Spleen (tissue), 7 donors: ENCODE results near the gene UQCR11.

ENCODE experiments used
- CTCF ChIP-seq, 11 experiments: fragments of 200-600 bp in 7 of 11; fragments of 450-650 bp in 4 of 11; sonication (generic) in 4 of 11; IDR thresholded peaks in 8 of 11; conservative IDR thresholded peaks in 3 of 11; 1 replicate in 7 of 11; 2 replicates in 4 of 11; pipeline versions ENCODE4 v1.4.0 to v1.8.0; 2016 to 2021; ENCODE audit warnings: antibody characterized with exemption in 11 of 11, inconsistent platforms in 4 of 11, mild to moderate bottlenecking in 1 of 11
- POLR2A ChIP-seq, 3 donors: fragments of 450-650 bp; IDR thresholded peaks; one replicate each; pipeline ENCODE4 v1.5.1; 2017; ENCODE audit warnings: antibody characterized with exemption in 3 of 3, mild to moderate bottlenecking in 1 of 3
- POLR2AphosphoS5 ChIP-seq, 3 donors: sonication (generic); formaldehyde crosslinking; IDR thresholded peaks; one replicate each; pipeline ENCODE4 v1.5.1; 2017; ENCODE audit warnings: antibody characterized with exemption in 3 of 3
- donor health status: DM: no; HTN: no; CAD: no; lungs with moderate emphysema.
- donor health status: DM: no; HTN: no; CAD: no.
- donor health status: DM: no; HTN: no; CAD: no.

DNA sequence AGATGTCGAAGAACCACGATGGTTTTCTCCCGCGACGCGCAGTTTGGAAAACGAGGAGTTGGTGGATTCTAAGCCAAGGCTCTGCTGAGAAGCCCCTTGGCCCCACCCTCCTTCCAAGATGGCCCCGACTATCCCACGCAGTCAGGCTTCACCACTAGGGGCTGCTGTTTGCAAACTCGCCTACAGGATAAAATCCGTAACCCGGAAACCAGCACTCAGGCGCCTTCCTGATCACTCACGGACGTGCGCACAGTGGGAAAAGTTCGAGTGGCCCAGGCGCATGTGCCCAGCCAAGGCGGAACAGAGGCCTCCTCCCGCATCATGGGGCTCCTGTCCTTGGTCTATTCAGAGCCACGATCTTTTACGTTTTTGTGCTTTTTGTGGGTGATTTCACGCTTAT is 19.2 kb upstream of the UQCR11 start:
- TF ChIP-seq CTCF (IDR thresholded peaks at IDR 0.05 in 8 of 11, conservative IDR thresholded peaks at IDR 0.05 in 3 of 11) (peak; percentile 67 to 89 (median 80)), POLR2AphosphoS5 (IDR thresholded peaks at IDR 0.05) (peak; percentile 61 to 70 (median 63)), POLR2A (IDR thresholded peaks at IDR 0.05) (no peak)
